Measurements from ENCODE around the gene CACNA1B.

GRCh38 chr9:137955586-137955985 lies 78.0 kb downstream of the CACNA1B start:
- TF ChIP-seq CTCF (IDR thresholded peaks at IDR 0.05) (no peak), NR3C1 (IDR thresholded peaks at IDR 0.05) (no peak), JUNB (IDR thresholded peaks at IDR 0.05) (no peak), MYC (IDR thresholded peaks at IDR 0.05; ENCODE audit: borderline replicate concordance, low read length) (no peak), POLR2A (IDR thresholded peaks at IDR 0.05; ENCODE audit: low read length) (no peak), USF2 (IDR thresholded peaks at IDR 0.05) (no peak), CHD4 (IDR thresholded peaks at IDR 0.05; ENCODE audit: borderline replicate concordance) (no peak)
